ENCODE results near the gene KCNE4.

KCNE4 gene

GRCh38 chr2:223041527-223042109 lies 10.4 kb upstream of the KCNE4 start:
- no peak for DNase-seq

- no peak for DNase-seq
Measured at GRCh38 chr2:223042284-223042683, 9.7 kb upstream of the KCNE4 start.

GRCh38 chr2:223042704-223043118 lies 9.3 kb upstream of the KCNE4 start:
- DNase-seq = no peak

DNA sequence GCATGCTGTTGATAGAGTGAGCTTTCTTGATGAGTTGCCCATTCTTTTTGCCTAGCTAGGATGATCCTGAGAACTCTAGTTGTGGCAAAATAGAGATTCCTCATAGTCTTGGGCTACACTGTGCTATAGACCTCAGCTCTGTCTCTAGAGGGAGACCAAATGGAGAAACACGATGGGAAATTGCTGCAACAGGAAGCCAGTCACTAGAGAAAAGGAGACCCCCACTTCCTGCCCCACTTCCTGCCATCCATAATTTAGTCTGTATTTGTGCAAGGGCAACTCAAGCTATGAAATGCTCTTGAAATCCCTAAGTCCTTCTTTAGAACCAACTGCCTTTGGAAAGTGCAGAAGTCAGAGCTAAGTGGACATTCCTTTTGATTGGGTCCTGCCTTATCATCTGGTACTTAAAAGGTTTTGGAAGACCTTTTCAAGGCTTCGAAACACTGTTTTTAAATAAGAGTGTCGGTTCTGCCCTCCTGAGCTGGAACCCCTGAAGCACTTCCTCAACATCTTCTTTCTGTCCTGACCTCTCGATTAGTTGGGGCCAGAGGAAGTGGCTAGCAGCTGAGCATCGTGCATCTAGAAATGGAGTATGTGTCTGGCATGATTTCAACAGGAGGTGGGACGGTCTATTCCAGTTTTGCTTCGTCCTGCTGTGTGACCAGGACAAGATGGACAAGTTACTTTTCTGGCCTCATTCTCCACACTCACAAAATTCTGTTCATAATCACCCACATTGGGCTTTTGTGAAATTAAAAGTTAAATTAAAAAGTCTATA lies 8.6 kb upstream of the KCNE4 start:
- DNase-seq = no peak

DNA sequence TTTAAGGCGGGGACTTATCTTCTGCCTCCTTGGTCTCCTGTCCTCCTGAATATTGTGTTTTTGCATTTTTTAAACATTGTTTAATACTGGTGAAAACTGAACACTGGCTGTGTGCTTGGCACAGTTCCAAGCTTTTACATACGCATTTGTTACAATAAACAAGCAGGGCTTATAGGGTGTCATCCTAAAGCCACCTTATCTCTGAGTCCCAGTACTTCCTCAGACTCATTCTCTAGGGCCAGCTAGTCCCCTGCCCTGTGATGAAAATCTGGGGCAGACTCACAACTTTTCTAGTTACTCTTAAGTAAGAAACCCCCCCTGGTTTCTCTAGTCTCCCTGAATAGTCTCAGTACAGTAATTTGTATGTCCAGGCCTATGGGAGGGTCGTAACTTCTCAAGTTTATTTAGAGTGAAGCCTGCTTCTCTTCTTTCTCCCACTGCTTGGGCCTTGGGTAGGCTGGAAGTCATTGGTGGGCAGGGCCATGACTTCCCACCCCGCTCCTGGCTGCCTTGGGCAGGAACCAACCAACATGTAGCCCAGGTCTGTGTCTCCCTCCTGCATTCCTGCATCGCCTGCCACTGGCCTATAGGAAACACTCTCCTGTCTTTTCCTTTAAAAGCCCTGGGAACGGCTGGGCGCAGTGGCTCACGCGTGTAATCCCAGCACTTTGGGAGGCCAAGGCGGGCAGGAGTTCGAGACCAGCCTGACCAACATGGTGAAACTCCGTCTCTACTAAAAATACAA lies 7.7 kb upstream of the KCNE4 start:
- DNase-seq = no peak

DNA sequence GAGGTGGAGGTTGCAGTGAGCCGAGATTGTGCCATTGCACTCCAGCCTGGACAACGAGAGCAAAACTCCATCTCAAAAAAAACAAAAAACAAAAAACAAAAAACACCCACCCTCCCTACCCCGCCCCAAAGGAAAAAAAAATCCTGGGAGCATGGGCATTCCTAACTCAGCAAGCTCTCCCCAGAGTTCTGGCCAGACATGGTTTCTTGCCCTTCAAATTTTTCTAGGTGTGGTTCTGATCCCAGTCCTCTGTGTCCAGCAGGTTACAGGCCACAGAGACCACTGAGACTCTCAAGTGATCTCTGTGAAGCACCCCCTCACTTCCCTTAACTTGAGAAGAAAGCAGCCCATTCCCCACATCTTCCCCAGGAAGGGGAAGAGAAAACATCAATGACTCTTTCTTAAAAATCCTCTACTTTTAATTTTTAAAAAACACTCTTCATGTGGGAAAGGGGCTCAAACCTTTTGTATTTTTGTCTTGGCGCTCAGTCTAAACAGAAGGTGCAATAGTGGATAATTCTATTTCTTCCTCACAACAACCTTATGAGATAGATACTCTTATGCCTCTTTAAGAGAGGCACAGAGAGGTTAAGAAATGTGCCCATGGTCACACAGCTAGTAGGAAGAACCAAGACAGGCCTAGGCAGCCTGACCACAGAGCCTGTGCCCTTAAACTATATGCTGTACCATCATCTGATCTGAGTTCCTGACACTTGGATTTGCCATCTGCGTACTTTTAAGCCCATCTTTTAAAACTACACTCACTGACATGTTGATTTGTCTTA lies 6.9 kb upstream of the KCNE4 start:
- DNase-seq = no peak

GRCh38 chr2:223046470-223047040 lies 5.4 kb upstream of the KCNE4 start:
- DNase-seq = no peak

DNA sequence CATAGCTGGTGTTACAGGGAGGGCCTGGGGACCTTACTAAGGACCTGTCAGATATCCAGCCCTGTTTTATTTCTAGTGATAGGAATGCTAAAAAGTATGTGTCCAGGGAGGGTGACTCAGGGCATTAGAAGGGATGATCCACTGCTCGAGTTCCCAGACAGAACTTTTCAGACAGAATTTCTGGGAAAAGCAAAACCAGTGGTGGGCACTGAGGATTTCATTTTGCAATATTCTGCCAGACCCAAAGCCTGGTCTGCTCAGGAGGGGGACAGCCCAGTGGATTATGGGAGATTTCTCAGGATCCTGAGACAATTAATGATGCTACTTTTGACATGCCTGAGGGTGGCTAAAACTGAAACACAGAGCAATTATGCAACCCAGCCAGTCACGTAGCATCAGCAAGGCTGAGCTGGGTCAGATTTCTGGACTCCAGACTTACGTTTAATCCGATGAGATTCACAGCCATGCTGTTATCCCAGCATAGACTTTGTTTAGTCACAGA lies 4.7 kb upstream of the KCNE4 start:
- DNase-seq = no peak

GRCh38 chr2:223048519-223048918 lies 3.5 kb upstream of the KCNE4 start:
- DNase-seq = no peak

- no peak for DNase-seq
Measured at GRCh38 chr2:223049356-223049755, 2.6 kb upstream of the KCNE4 start.

- no peak for DNase-seq
Measured at GRCh38 chr2:223050188-223050587, 1.8 kb upstream of the KCNE4 start.

- no peak for DNase-seq
Measured at GRCh38 chr2:223050900-223051504, 988 bp upstream of the KCNE4 start.

DNA sequence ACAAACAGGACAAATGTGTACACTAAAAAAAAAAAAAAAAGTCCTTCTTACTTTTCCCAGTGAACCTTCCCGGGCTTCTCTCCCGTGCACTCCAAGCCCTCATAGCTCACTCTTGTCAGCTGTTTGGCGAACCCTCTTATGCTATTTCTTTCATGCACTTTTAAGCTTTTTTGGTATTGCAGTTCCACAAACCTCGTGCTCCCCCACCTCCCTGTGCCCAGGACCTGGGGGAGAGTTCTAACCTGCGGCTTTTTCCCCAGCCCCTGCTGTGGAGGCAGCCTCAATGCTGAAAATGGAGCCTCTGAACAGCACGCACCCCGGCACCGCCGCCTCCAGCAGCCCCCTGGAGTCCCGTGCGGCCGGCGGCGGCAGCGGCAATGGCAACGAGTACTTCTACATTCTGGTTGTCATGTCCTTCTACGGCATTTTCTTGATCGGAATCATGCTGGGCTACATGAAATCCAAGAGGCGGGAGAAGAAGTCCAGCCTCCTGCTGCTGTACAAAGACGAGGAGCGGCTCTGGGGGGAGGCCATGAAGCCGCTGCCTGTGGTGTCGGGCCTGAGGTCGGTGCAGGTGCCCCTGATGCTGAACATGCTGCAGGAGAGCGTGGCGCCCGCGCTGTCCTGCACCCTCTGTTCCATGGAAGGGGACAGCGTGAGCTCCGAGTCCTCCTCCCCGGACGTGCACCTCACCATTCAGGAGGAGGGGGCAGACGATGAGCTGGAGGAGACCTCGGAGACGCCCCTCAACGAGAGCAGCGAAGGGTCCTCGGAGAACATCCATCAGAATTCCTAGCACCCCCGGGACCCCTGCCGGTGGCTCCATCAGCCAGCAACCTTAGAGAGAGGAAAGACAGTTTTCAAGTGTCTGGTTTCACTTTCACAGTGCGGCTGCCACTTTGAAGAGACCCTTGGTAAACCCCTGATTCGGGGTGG lies 826 bp downstream of the KCNE4 start:
- DNase-seq = no peak

DNA sequence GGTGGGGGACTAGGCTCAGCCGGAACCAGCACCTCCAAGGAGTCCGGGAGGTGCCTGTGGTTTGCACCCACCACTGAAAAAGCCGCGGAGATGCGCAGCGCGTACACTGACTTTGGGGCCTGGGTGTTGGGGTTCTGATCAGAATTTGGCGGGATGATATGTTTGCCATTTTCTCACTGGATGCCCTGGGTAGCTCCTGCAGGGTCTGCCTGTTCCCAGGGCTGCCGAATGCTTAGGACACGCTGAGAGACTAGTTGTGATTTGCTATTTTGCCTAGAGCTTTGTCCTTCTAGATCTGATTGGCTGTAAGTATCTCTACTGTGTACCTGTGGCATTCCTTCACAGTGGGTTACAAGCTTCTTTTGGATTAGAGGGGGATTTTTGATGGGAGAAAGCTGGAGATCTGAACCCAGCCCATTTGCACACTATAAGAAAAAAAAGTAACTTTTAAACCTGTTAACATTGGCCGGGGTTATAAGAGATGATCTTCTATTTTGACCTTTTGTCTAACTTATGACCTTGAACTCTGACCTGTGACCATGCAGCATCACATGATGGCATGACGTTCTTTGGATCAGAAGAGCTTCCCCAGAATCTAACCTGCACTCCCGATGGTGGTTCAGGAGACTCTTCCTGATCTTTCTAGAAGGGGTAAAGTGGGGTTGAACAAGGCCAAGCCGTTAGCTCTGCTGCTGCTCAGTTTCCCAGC lies 1.6 kb downstream of the KCNE4 start:
- DNase-seq = no peak

- no peak for DNase-seq
Measured at GRCh38 chr2:223054193-223054781, 2.3 kb downstream of the KCNE4 start.

- DNase-seq = no peak
Measured at GRCh38 chr2:223055140-223055539, 3.1 kb downstream of the KCNE4 start.

GRCh38 chr2:223055836-223056235 lies 3.8 kb downstream of the KCNE4 start:
- no peak for DNase-seq

- DNase-seq = no peak
Measured at GRCh38 chr2:223056701-223057418, 4.9 kb downstream of the KCNE4 start.

- DNase-seq = no peak
Measured at GRCh38 chr2:223057569-223057968, 5.6 kb downstream of the KCNE4 start.
